Ectodermal cell (in vitro differentiated cells): ENCODE data around the gene CAMK4.

ENCODE experiments used
- H3K27ac ChIP-seq: 2 replicates; pipeline ENCODE4 v1.7.0; 2013; ENCODE audit warnings: mild to moderate bottlenecking, low read depth, low read length; ENCODE audit not compliant: insufficient read depth, poor library complexity, severe bottlenecking
- H3K27me3 ChIP-seq: 2 replicates; pipeline ENCODE4 v1.7.0; 2013; ENCODE audit warnings: mild to moderate bottlenecking, low read length; ENCODE audit not compliant: insufficient read depth, control insufficient read depth, poor library complexity, severe bottlenecking
- H3K36me3 ChIP-seq: one replicate; pipeline ENCODE4 v1.7.0; 2013; ENCODE audit warnings: low read length; ENCODE audit not compliant: control insufficient read depth, insufficient read depth
- H3K4me1 ChIP-seq: one replicate; pipeline ENCODE4 v1.7.0; 2013; ENCODE audit warnings: low read length; ENCODE audit not compliant: control insufficient read depth, insufficient read depth
- H3K4me3 ChIP-seq: 2 replicates; pipeline ENCODE4 v1.7.0; 2013; ENCODE audit warnings: low read depth, low read length, control low read depth; ENCODE audit not compliant: insufficient read depth
- H3K9me3 ChIP-seq: 2 replicates; pipeline ENCODE4 v1.7.0; 2013; ENCODE audit warnings: mild to moderate bottlenecking, low read length, moderate library complexity; ENCODE audit not compliant: control insufficient read depth
- WGBS, 2 experiments: methylation state at CpG; one replicate each; pipeline ENCODE4 v1.1.7; 2013; ENCODE audit warnings: missing lambda C conversion rate in 2 of 2; 5-methylcytosine and 5-hydroxymethylcytosine counted together

CAMK4 gene

DNA sequence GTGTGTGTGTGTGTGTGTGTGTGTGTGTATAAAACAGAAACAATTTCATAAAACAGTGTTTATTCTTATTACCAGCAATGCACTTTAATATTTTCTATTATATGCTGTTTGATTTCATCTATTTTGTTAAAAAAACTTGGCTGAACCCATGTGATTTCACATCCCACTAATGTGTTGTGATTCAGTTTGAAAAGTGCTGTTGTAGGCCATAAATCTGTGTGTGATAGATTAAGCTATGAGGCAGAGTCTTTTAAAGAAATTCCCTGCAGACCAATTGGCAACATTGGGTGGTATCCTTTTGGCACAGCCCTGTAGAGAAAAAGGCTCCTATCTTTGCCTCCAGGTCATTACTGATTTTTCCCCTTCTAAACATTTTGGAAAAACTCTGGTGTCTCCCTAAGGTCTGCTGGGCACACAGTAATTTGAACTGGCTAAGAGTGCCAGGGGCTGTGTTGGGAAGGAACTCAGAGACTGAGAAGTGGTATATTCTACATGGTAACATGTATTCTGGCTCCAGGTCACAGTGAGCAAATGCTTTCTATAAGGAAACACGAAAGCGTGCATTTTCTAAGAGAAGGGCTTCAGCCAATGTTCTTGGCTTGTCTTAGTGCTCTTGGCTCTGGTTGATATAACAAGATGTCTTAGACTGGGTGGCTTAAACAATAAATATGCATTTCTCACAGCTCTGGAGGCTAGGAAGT, 4.5 kb downstream of the CAMK4 start:
- Histone ChIP-seq H3K4me3 (no peak overlapping the region), H3K4me1 (no peaks in the 10 kb centered on the region), H3K36me3 (no peaks in the 10 kb centered on the region), H3K27me3 (peaks cover 25% of the 10 kb centered on the region), H3K9me3 (no peaks in the 10 kb centered on the region), H3K27ac (no peak overlapping the region)
- 94 to 96% methylated on average over 2 of the region's 2 CpGs for WGBS, 2 experiments

DNA sequence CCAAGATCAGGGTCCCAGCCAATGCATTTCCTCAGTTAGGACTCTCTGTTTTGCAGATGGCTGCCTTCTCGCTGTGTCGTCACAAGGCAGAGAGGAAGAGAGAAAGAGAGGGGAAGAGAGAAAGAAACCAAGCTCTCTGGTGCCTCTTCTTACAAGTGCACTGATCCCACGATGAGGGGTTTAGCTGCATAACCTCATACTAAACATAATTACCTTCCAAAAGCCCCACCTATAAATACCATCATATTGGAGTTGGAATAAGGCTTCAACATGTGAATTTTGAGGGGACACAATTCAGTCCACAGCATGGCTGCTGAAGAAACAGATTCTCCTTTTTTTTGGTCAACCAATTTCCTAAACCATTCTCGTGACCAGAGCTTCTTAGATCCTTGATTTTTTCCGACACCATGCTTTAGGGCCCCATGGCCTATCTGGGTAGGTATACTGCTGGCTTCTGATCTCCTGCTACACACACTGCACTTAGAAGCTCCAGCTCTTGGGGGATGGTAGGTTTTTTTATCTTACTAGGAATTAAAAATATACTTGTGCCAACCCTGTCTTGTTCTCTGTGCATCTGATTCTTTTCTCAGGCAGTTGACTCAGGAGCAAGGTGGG, 5.1 kb downstream of the CAMK4 start:
- no peak overlapping the region for H3K4me3 ChIP-seq
- peaks cover 20% of the 10 kb centered on the region for H3K27me3 ChIP-seq
- H3K4me1 ChIP-seq, result no peaks in the 10 kb centered on the region
- no peaks in the 10 kb centered on the region for H3K36me3 ChIP-seq
- WGBS, 2 experiments, result 83 to 91% methylated on average over 4 to 5 of the region's 5 CpGs
- no peaks in the 10 kb centered on the region for H3K9me3 ChIP-seq
- H3K27ac ChIP-seq, result no peak overlapping the region

DNA sequence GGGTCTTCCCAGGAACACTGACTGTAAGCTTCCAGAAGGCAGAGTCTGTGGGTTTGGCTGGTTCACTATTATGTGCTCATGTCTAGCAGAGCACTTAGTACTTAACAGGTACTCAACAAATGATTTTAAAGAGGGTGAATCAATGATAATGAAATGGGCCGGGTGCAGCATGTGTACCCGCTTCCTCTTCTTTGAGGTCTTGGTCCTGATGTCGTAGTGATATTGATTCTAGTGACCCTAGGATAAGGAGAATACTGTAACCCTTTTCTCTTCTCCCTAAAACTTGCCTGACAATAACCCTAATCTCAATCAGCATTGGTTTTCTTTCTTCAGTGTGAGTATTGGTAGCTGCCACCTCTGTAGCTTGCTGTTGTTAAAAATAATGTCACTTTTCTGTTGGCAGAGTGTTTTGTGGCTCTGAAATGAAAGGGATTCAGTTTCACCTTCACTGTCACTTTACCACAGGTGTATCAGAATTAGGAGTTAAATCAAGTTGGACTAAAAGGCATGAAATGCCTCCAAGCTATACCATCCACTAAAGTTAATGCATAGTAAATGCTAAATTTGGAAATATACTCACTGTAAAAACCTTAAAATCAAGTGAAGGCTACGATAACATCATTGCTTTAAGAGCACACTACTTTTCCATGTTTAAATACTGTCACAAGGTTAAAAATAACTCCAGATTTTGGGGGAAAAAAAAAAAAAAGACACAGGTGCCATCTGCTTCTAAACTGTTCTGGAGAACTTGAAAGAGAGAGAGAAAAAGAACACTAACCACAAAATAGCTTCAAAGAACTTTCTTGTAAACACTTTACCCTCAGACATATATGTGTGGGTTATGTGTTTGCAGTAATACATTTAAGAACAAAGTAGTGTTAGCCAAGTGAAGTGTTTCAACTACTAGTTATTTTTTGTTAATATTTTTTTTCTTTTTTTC, 6.0 kb downstream of the CAMK4 start:
- Histone ChIP-seq H3K9me3 (no peaks in the 10 kb centered on the region), H3K27ac (no peak overlapping the region), H3K4me1 (no peaks in the 10 kb centered on the region), H3K27me3 (peaks cover 12% of the 10 kb centered on the region), H3K4me3 (no peak overlapping the region), H3K36me3 (no peaks in the 10 kb centered on the region)
- 93 to 100% methylated on average over 2 to 4 of the region's 4 CpGs for WGBS, 2 experiments

DNA sequence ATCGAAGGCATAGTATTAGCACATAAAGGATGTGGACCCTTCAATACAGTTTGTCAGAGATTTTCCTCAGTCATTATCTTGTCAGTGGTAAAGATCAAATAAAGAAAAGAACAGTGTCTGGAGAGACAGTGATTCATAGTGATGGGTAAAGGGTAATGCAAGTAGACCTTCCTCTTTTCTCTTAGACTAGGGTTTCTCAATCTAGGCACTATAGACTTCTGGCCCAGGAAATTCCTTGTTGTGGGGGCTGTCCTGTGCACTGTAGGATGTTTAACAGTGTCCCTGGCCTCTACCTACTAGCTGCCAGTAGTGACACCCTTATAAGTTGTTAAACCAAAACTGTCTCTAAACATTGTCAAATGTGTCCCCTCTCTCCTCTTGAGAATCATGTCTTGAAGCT, 6.9 kb downstream of the CAMK4 start:
- peaks cover 2% of the 10 kb centered on the region for H3K27me3 ChIP-seq
- H3K9me3 ChIP-seq, result no peaks in the 10 kb centered on the region
- 97 to 100% methylated on average over 1 of the region's 1 CpG for WGBS, 2 experiments
- no peaks in the 10 kb centered on the region for H3K4me1 ChIP-seq
- no peaks in the 10 kb centered on the region for H3K36me3 ChIP-seq
- H3K4me3 ChIP-seq, result no peak overlapping the region
- H3K27ac ChIP-seq, result no peak overlapping the region

DNA sequence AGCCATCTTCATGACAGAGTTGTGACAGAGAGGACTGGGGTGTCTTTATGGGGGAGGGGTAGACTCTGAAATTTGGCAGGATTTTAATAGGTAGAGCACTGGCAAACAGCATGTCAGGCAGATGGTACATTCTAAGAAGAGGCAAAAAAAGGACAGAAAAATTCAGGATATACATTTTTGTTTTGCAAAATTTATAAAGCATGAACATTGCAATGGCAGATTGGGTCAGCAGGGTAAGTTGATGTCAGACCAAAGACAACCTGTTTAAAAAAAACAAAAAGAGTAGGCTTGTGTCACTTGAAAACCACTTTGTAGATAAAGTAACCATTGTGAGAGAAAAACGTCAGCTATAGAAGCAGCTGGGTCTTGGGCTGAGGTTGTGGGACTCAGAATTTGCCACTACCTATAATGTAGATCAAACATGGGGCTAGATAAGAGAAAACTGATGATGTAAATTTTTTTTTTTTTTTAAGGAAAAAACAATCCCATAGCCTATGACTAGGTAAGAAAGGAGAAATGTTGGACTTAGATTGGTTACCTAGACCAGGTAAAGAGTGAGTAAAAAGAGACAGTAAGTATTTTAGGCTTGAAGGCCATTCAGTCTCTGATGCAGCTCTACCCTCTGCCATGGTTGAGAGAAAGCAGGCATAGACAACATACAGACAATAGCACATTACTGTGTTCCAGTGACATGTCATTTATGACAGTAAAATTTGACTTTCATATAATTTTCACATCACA, 8.3 kb downstream of the CAMK4 start:
- no peak overlapping the region for H3K4me3 ChIP-seq
- H3K4me1 ChIP-seq, result no peaks in the 10 kb centered on the region
- WGBS, 2 experiments, result 70% methylated on average over 1 of the region's 1 CpG
- H3K27ac ChIP-seq, result no peak overlapping the region
- no peaks in the 10 kb centered on the region for H3K9me3 ChIP-seq
- H3K27me3 ChIP-seq, result no peaks in the 10 kb centered on the region
- no peaks in the 10 kb centered on the region for H3K36me3 ChIP-seq

DNA sequence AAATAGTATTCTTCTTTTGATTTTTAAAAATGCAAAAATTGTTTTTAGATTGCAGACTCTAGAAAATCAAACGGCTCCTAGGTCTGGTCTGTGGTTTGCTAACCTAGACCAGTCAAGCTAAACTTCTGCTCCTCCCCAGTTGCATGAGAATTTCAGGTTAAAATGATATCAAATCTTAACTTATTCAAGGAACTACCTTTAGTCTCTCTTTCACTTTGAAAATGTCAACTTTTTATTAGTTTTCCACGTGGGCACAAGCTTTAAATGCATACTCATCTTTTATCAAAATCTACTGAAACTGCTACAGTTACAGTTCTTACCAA, 8.8 kb downstream of the CAMK4 start:
- H3K4me3 ChIP-seq, result no peak overlapping the region
- WGBS, 2 experiments, result 82 to 86% methylated on average over 2 of the region's 2 CpGs
- H3K27me3 ChIP-seq, result no peaks in the 10 kb centered on the region
- no peaks in the 10 kb centered on the region for H3K36me3 ChIP-seq
- no peaks in the 10 kb centered on the region for H3K4me1 ChIP-seq
- no peaks in the 10 kb centered on the region for H3K9me3 ChIP-seq
- H3K27ac ChIP-seq, result no peak overlapping the region

DNA sequence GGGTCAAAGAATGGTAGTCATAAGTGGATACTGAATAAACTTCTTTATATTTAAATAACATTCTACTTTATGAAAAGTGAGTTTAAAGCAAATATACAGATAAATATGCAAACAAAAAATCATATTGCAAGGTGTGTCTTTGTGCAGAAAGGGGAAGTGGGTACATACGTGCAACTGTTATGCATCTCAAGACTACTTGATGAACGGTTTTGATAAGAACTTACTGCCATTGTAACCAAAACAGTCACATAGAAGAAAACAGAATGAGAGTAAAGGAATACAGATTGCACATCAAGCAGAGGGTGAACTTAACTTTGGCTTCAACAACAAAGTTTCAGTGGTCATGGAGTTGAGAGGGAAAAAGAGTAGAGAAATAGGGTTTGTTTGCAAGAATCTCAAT, 9.9 kb downstream of the CAMK4 start:
- H3K36me3 ChIP-seq, result no peaks in the 10 kb centered on the region
- H3K27ac ChIP-seq, result no peak overlapping the region
- no peaks in the 10 kb centered on the region for H3K4me1 ChIP-seq
- 95 to 96% methylated on average over 2 of the region's 2 CpGs for WGBS, 2 experiments
- no peaks in the 10 kb centered on the region for H3K27me3 ChIP-seq
- no peaks in the 10 kb centered on the region for H3K9me3 ChIP-seq
- no peak overlapping the region for H3K4me3 ChIP-seq

DNA sequence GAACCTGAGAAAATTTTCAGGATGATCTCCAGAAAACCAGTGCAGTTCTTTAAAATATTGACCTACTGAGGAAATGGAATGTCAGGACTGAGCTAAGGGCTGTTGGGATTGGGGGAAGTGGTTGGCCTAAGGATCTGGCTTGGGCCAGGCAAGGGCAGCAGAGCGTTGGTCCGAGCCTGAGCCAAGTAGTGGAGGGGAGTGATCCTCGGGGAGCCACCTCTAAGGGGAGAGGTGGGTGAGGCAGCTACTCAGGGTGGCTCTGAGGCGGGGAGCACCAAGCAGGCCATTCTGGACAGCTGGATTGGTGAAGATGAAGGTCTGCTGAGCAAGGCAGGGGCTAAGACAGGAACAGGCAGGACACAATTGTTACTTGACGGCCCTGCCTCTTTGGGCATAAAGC, 11.5 kb downstream of the CAMK4 start:
- Histone ChIP-seq H3K4me1 (no peaks in the 10 kb centered on the region), H3K27ac (no peak overlapping the region), H3K9me3 (no peaks in the 10 kb centered on the region), H3K36me3 (no peaks in the 10 kb centered on the region), H3K27me3 (no peaks in the 10 kb centered on the region), H3K4me3 (no peak overlapping the region)
- WGBS, 2 experiments, result 94 to 95% methylated on average over 5 of the region's 5 CpGs

DNA sequence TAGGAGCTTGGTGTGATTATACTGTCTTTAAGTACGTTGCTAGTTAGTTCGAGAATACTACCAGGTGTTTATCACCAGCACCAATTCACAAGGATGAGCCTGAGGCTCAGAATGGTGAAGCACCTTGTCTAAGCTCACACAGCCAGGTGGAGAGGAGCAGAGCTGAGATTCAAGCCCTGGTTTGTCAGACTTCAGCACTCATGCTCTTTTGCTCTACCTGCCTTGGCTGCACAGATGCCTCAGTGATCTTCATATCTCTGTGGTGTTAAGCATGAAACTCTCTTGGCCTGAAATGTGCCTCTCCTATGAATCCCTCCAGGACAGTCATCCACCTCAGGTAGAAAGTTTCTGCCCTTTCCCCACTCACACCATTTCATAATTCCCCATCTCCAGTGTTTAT, 12.2 kb downstream of the CAMK4 start:
- Histone ChIP-seq H3K27me3 (no peaks in the 10 kb centered on the region), H3K36me3 (no peaks in the 10 kb centered on the region), H3K4me3 (no peak overlapping the region), H3K27ac (no peak overlapping the region), H3K9me3 (no peaks in the 10 kb centered on the region), H3K4me1 (no peaks in the 10 kb centered on the region)
- 100% methylated on average over 2 of the region's 2 CpGs for WGBS, 2 experiments

DNA sequence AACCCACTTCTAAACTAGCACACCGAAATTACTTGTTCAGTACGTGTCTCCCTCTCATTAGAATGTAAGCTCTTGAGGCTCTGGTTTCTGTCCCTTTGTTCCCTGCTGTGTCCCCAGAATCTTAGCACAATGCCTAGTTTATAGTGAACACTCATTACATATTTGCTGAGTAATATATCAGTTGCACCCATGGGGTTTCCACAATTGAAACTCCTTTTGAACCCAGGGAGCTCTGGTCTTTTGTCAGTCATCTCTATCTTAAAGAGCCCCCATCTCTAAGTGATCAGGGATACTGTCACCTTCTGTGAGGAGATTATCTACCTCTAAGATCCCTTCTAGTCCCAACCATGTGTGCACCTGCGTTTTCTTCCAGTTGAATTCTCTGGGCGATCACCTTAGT, 12.8 kb downstream of the CAMK4 start:
- H3K9me3 ChIP-seq, result no peaks in the 10 kb centered on the region
- no peaks in the 10 kb centered on the region for H3K4me1 ChIP-seq
- no peak overlapping the region for H3K4me3 ChIP-seq
- WGBS, 2 experiments, result 87 to 90% methylated on average over 4 of the region's 4 CpGs
- no peaks in the 10 kb centered on the region for H3K27me3 ChIP-seq
- H3K27ac ChIP-seq, result no peak overlapping the region
- H3K36me3 ChIP-seq, result no peaks in the 10 kb centered on the region
